Neutrophil (primary cell): Measurements from ENCODE around the gene CAPN10.

Experiments used
- H3K27ac ChIP-seq: fragments of 200-600 bp; sonication (generic); 2 replicates; pipeline ENCODE4 v1.5.1; 2016; ENCODE audit warnings: mild to moderate bottlenecking, moderate library complexity
- H3K27me3 ChIP-seq: fragments of 200-600 bp; sonication (generic); 2 replicates; pipeline ENCODE4 v1.6.0; 2016; ENCODE audit warnings: mild to moderate bottlenecking
- H3K36me3 ChIP-seq: fragments of 200-600 bp; sonication (generic); 2 replicates; pipeline ENCODE4 v1.5.1; 2017
- H3K4me1 ChIP-seq, 2 experiments: fragments of 200-600 bp in 1 of 2; sonication (generic) in 1 of 2; 1 replicate in 1 of 2; 2 replicates in 1 of 2; pipeline versions ENCODE4 v1.5.1 to v1.6.1; 2013 to 2016; ENCODE audit warnings: low read depth in 1 of 2, low read length in 1 of 2, mild to moderate bottlenecking in 1 of 2, moderate library complexity in 1 of 2; ENCODE audit not compliant: control insufficient read depth in 1 of 2, insufficient read depth in 1 of 2
- H3K4me3 ChIP-seq, 2 experiments: fragments of 200-600 bp in 1 of 2; sonication (generic) in 1 of 2; 1 replicate in 1 of 2; 2 replicates in 1 of 2; pipeline ENCODE4 v1.5.1; 2013 to 2016; ENCODE audit warnings: low read depth in 1 of 2, low read length in 1 of 2, mild to moderate bottlenecking in 1 of 2, moderate library complexity in 1 of 2
- H3K9me3 ChIP-seq: fragments of 200-600 bp; sonication (generic); 2 replicates; pipeline ENCODE4 v1.5.1; 2016
- CTCF ChIP-seq: fragments of 200-600 bp; sonication (generic); IDR thresholded peaks from 2 replicates; pipeline ENCODE4 v1.5.1; 2016; ENCODE audit warnings: antibody characterized with exemption

The CAPN10 gene

GRCh38 chr2:240620859-240621258 is 34.3 kb downstream of the CAPN10 start:
- TF ChIP-seq CTCF: no peak
- peaks cover 34% of the 10 kb centered on the region for H3K27me3 ChIP-seq
- H3K9me3 ChIP-seq: no peaks in the 10 kb centered on the region
- peaks cover 31 to 42% of the 10 kb centered on the region in 2 experiments for H3K4me1 ChIP-seq
- H3K36me3 ChIP-seq: no peaks in the 10 kb centered on the region
- H3K27ac ChIP-seq: no peak overlapping the region
- no peak overlapping the region for H3K4me3 ChIP-seq

- Histone ChIP-seq H3K27ac (no peak overlapping the region), H3K36me3 (no peaks in the 10 kb centered on the region), H3K9me3 (no peaks in the 10 kb centered on the region), H3K27me3 (peaks cover 37% of the 10 kb centered on the region), H3K4me1 (peaks cover 33 to 47% of the 10 kb centered on the region in 2 experiments), H3K4me3 (no peak overlapping the region)
- no peak for TF ChIP-seq CTCF
Observed at GRCh38 chr2:240622060-240622411, 35.5 kb downstream of the CAPN10 start.

GRCh38 chr2:240622531-240623235 is 36.1 kb downstream of the CAPN10 start:
- Histone ChIP-seq H3K4me3 (no peak overlapping the region), H3K9me3 (no peaks in the 10 kb centered on the region), H3K27me3 (peaks cover 38% of the 10 kb centered on the region), H3K4me1 (peaks cover 35 to 50% of the 10 kb centered on the region in 2 experiments), H3K27ac (no peak overlapping the region), H3K36me3 (no peaks in the 10 kb centered on the region)
- TF ChIP-seq CTCF: no peak

GRCh38 chr2:240623531-240624010 is 37.0 kb downstream of the CAPN10 start:
- no peak for TF ChIP-seq CTCF
- no peak overlapping the region for H3K27ac ChIP-seq
- H3K36me3 ChIP-seq: no peaks in the 10 kb centered on the region
- H3K4me3 ChIP-seq: no peak overlapping the region
- peaks cover 35 to 50% of the 10 kb centered on the region in 2 experiments for H3K4me1 ChIP-seq
- H3K27me3 ChIP-seq: peaks cover 38% of the 10 kb centered on the region
- H3K9me3 ChIP-seq: no peaks in the 10 kb centered on the region

GRCh38 chr2:240624011-240624949 is 37.7 kb downstream of the CAPN10 start:
- Histone ChIP-seq H3K9me3 (no peaks in the 10 kb centered on the region), H3K36me3 (no peaks in the 10 kb centered on the region), H3K27me3 (peaks cover 38% of the 10 kb centered on the region), H3K4me1 (peaks cover 35 to 50% of the 10 kb centered on the region in 2 experiments), H3K4me3 (no peak overlapping the region), H3K27ac (no peak overlapping the region)
- no peak for TF ChIP-seq CTCF
